HG03439 (cell line): ENCODE data around the gene ITGB4.

Source experiments
- ATAC-seq: cut with Tn5 transposase; IDR thresholded peaks from one replicate; pipeline ENCODE4 v1.9.1; 2021; ENCODE audit warnings: mild to moderate bottlenecking, moderate library complexity; ENCODE audit not compliant: unreplicated experiment

The ITGB4 gene

DNA sequence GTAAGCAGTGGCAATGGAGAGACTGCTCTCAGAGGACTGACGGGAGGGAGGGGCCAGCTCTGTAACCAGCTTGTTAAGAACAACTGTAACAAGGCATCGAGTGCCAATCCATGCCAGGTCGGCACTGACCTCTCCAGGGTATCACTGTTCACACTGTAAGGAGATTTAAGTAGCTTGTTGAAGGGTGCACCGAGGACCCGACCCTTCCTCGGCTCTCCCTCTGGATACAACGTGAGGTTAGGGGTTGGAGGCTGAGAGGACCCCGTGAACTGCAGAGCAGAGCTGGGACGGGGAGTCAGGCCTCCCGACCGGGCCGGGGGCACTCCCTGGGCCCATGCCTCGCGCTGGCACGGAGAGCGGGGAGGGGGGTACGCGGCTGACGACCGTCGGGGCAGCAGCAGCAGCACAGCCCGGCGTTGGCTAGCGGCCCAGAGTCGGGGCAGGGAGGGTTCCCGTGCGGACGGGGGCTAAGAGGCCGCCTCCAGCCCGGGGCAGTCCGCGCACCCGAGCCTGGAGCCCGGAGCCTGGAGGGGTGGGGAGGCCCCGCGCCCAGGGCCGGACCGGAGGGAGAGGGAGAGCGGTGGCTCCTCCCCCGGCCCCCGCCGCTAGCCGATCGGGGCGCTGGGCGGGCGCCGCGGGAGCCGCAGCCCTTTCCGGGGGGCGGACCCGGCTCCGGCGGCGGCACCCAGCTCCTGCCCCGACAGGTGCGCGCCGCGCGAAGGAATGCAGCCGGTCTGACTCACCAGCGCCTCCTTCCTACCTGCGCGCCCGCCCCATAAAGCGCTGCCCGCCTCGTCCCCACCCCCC lies at the start of gene ITGB4:
TSS of gene ITGB4 (plus strand) at position 804 of the 807 bp plus-strand sequence. CDS start 3,245 bp downstream, outside the sequence.
- ATAC-seq = no peak

DNA sequence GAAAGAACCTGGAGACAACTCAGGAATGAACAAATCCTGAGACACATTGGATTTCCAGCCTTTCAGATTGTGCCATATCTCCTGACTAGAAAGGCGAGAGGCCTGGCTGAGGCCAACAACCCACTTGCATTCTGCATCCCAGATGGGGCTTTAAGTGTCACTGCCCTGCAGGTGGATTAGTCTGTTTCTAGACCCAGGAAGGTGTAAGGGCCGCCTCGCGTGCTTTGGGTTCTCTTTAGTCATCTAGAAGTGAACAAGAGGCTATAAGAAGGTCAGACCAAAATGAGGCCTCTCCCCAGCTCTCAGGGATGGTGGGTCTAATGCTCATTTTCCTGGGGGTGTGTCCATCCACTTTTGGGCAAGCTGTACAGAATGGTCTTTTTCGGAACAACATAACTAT lies 49.2 kb upstream of the ITGB4 start:
- ATAC-seq = no peak

DNA sequence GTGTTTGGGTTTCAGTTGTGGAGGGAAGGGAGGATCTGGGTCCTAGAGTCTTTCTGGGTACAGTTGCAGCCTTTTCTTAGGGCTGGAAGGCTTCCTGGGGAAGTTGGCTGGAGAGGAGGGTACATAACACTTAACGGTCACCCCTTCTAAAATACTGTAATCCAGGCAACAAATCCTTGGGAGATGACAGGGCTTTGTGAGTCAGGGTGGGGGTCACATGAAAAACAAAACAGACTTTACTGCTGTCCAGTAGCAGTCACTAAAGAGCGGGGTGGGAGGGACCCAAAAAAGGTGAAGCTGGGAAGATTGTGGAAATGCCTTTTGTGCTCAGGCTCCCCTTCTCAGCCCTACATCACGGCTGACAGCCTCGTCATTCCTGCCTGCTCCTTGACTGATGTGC lies 47.8 kb upstream of the ITGB4 start:
- ATAC-seq = no peak

DNA sequence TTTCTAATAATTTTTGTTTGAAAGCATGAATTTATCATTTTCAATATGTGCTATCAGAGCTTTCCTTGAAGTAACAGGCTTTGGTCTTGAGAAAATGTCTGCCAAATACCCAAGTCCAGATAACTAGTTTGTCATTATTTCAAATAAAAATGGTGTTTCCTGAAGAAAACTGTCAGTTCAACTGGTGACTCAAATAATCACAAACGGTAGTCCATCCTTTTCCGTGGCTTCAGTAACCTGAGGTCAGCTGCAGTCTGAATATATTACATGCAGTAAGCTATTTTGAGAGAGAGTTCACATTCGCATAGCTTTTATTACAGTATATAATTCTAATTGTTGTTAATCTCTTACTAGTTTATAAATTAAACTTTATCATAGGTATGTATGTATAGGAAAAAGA lies 44.8 kb upstream of the ITGB4 start:
- no peak for ATAC-seq

DNA sequence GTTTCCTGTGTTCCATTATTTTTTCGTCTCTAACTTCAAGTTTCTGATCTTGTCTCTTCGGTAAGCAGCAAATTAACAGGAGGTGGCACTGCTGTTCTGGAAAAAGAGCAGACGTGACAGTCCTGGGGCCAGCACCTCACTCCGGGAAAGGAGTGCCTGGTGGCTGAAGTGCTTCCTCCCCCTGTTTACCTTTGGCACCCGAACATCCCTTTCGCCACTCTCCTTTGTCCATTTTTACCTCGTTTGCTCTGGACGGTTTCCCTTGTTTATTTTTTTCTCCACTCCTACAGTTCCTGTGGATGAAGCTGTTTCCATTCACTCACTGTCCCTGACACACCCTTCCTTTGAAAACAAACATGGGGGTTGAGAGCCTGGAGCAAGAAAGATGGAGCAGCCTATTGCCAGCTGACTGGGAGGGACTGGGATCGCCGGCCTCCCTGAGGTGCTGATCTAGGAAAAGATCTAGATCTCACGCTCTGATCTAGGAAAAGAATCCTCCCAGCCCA lies 41.5 kb upstream of the ITGB4 start:
- ATAC-seq = no peak

DNA sequence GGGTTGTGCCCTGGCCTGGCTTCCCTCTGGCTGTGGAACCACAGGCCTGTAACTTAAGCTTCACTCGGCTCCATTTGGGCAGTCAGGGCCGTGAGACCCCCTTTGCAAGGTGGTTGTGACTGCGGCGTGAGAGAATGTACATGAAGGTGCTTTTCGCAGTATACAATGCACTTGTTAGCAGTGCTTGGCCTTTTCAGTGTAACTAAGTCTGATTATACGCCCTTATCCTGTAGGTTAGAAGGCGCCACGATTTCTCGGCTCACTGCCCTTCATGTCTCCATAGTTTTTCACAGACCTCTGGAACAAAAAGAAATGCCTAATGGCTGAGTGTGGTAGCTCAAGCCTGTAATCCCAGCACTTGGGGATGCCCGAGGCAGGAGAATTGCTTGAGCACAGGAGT lies 40.8 kb upstream of the ITGB4 start:
- ATAC-seq = no peak

DNA sequence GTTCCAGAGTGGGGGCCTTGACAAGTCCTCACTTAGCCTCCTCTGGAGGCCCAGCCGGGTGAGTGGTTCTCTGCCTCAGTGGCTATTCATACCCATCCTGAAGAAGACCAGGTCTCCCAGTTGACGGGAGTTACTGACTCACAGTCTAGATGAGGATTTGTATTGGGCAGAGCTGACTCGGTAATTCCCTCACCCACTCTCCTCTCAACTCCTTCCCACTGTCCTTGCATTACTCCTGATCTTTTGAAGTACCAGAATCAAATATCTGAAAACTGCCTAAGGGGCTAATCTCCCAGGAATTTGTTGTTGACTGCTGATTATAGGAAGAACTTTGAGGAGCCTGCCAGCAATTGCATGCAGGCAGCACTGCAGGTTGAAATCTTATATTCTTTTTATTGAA lies 40.0 kb upstream of the ITGB4 start:
- ATAC-seq = no peak

DNA sequence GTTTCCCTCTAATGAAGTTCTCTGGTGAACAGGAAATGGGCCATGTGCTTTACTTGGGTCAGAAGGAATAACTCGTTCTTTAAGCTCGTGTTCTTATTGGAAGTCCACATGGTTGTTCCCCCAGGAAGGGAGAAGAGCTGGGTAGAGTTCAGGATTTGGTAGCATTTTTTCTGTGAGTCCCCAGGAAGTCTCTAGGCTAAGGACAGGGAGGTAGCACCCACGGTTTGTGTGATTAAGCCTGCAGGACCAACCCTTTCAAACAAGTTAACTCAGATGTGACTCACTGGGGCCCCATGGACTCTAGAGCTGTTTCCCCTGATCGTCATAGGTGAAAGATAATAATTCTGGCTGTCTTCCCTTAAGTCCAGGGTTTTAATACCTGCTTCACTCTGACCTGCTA lies 37.7 kb upstream of the ITGB4 start:
- ATAC-seq = no peak

DNA sequence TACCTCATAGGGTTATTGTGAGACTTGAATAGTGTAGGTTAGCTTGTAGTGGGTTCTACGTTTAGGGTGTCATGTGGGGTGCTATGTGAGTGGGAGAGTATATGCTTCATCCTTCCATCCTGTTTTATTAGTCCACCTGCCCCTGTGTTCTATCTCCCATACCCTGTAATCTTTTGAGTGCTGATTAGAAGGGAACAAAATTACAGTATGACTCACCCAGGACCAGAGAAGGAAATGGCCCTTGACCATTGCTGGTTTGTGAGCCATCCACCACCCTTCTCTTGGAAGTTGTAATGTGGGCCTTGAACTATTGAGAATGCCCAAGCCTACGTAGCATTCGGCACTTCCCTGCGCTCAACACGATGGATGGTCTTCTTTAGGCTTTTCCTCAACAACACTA lies 37.0 kb upstream of the ITGB4 start:
- no peak for ATAC-seq

DNA sequence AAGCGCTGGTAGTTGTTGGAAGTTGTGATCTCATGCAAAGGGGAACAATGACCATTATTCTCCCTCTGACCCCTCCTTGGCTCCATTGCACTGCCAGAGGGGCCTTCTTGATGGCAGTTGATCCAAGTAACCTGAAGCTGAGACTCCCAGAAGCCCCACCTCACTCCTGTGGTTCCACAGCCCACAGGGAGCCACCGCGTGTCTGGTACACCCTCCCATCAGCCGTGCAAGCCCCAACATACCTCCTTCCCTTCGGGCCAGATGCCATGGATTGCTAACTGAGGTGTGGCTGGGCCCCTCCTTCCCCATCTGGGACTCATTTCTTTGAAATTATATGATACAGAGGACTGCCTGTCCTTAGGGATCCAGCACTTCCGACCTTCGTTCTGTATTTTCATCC lies 36.3 kb upstream of the ITGB4 start:
- no peak for ATAC-seq

DNA sequence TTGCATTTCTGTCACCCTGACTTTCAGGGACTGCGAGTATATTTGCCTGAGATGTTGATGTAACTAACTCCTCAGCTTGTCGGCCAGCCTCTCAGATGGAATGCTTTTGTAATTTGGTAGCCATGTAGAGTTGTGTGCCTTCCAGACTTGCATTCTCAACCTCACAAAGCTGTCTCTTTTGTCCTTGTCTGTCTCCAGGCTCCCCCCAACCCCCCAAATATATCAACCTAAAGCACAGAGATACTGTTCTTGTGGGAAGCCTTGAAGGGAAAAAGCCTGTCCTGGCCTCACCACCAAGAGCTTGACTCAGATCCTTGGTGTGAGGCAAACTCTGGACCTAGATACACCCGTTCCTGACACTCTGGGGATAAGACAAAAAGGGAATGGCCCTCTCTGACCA lies 35.8 kb upstream of the ITGB4 start:
- ATAC-seq = no peak

DNA sequence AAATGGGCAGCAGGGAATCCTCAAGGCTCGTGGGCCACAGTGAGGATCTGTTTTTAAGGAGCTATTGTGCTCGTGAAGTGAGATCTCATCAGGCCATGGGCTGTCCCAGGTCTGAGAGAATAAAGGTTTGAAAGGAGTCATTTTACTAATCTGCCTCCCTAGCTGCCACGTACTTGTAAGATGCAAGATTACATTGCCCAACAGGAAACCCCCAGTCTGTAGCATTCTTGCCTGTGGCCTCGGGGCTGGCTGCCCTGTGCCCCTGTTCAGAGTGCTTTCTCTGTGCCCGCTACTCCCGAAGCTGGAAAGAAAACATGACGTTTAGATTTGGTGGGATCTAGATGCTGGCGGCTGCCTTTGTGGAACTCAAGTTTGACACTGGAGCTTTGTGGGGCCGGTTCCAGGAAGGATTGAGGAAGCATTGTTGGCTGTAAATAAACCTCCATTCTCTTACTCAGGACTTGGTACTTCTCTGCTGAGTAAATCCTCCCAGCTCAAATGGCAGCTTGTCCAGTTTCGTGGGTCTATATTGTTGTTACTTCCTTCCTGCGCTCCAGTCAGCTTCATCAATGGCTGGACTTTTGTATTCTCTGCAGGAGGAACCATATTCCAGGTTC lies 32.9 kb upstream of the ITGB4 start:
- ATAC-seq = no peak

DNA sequence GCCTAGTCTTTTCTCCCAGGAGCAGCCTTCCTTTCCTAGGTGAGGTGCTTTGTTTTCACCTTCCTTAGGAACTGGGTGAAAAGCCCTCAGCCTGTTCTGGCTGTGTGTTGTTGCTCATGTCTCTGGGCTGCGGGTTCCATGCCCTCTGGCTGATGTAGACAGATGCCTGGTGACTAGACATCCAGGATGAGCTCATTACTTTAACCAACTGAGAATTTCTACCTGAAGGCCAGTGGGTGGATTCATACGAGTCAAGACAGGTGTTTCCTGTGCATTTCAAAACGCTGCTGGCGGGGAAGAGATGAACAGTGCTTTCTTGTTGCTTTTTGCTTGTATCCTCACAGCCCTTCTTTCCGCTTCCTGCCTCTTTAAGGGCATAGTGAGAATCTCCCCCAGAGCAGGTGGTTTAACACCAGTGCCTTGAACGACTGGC lies 31.8 kb upstream of the ITGB4 start:
- ATAC-seq = no peak

DNA sequence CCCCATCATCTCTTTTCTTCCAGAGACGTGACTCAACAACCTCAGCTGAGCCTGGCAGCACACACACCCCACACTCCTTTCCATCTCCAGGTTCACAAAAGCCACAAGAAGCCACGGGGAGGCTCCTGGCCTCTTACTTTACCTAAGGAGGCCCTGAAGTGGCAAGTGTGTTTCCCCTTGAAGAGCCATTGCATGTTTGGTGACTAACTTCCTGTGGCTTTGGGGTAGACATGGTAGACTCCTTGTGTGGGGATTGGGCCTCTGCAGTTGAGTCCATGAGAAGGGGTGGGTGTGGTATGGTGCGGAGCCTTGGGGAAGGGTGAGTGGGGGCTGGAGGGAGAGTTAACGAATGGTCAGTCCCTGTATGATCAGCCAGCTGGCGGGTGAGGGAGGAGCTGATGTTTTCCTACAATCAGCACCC lies 29.9 kb upstream of the ITGB4 start:
- ATAC-seq = no peak

DNA sequence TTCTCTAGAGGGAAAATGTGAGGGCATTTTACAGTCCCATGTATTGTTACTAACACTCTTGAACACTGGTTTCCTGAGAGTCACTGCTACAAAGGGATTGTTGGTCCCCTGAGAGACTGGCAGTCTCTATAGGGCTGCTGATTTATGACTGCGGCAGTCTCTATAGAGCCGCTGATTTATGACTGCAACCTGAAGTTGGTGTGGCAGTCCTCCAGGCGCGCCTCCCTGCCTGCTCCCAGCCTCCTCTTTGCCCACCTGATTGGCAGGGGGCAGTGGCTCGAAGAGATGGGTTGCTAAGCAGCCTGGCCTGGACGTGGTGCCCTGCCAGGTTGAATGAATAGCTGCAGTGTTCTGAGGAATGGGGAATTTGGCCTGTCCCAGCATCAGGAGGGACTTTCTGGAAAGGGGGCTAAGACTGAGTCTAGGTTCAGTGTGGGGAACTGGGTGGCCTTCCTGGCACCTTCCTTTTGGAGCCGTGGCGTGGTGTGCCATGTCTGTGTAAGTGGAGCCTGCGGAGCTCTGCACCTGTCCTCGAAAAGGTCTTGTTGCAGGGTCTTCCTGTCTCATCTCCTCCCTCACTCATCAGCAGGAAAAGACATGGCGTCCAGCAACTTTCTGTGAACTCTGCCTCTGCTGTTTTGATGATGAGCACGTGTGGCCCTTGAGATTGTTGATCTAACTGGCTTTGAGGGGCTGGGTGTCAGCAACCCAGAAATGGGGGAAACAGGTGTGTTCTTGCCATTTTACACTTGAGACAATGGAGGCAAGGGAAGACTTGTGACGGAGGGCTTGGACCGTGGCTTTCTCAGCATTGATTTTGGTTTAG lies 29.2 kb upstream of the ITGB4 start:
- no peak for ATAC-seq

DNA sequence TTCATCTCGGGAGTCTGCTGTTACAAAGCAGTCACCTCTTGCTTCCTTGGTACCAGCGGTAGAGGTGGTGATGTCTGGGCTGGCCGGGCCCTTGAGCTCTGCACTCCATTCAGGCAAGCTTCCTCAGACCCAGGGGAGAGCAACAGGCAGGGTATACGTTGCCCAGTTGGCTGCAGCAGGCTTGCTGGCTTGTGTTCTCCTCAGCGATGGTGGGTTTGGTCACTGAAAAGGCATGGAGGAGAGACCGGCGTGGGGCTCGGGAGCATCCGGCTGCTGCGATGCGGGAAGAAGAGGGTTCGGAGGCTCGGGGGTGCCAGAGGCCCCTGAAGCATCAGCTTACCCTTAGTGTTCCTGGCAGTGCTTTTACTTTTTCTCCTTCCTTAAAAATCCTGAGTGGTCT lies 28.3 kb upstream of the ITGB4 start:
- ATAC-seq = no peak

DNA sequence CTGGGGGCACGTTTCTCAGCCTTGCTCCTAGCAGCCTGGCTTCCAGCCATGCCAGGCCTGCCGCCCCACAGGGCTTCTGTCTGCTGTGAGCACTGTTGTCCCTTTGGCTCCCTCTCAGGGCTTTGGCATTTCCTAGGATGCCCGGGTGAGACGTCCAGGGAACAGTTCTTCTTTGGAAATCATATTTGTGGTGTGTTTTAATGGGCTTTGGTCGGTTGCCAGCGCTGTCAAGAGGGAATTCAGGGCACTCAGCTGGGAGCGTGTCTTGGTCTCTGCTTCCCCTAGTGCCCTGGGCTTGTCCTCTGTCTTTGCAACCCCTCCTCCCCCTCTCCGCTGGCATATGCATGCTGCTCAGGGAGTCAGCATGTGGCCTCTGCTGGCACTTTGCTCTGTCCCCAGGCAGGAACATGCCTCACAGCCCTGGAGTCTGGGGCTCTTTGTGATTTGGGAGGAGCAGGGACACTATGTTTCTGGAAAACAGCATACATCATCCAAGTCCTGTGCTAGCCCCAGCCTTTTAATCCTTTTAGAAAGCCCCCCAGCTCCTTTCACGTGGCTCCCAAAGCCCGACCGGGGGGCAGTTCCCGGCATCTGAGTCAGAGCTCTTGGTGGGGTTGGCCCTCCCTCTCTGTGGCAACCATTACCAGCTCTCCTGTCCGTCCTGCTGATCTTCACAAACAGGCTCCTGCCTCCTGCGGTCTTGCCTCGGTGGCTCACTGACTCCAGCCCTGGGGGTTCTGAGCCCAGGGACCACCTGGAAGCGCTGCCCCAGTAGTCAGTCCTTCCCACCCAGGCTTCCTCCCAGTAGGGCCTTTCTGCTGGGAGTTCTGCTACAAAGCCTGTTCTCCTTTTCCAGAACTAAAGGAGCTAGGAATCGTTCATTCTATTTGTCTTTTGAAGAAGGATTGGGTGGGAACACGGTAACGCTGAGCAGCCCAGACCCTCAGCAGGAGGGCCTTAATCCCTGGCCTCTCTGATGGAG lies 27.5 kb upstream of the ITGB4 start:
- ATAC-seq = no peak

DNA sequence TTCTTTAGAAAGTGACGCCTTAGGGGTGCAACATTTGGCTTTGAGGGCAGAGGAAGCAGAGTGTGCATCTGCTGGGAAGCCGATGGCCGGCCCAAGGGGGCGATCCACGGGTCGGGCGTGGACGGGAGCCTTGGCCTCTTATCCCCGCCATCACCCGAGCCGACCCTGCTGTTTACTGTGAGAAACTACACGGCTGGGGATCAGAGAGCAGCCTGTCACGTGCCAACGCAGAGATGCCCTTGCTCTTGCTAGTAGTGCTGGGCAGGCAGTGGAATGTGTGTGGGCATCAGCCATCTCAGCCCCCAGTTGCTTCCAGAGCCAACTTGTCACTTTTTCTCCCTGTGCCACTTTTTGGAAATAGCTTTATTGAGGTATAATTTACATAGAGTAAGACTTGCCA lies 26.7 kb upstream of the ITGB4 start:
- no peak for ATAC-seq

DNA sequence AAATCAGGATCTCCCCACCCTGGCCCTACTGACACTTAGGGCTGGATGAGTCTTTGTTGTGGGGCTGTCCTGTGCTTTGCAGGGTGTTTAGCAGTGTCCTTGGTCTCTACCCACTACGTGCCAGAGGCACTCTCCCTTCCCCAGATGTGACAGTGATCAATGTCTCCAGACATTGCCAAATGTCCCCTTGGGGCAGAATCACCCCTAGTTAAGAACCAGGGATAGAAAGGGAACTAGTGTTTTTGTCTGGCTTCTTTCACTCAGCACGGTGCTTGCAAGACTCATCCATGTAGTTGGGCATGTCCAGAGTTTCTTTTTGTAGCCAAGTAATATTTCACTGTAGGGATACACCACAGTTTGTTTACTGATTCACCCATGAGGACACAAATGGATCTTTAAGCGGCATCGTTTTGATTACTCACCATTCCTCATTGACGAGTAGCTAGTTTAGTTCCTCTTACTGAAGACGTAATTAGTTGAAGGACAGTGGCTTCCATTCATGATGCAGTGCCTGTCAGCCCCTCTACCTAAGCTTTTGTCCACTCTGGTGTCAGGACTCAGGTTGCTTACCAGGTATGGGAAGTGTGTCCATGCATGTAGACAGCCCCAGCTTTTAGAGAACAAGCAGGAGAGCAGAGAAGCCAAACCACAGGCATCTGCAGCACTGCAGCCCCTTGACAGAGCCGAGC lies 26.0 kb upstream of the ITGB4 start:
- no peak for ATAC-seq

DNA sequence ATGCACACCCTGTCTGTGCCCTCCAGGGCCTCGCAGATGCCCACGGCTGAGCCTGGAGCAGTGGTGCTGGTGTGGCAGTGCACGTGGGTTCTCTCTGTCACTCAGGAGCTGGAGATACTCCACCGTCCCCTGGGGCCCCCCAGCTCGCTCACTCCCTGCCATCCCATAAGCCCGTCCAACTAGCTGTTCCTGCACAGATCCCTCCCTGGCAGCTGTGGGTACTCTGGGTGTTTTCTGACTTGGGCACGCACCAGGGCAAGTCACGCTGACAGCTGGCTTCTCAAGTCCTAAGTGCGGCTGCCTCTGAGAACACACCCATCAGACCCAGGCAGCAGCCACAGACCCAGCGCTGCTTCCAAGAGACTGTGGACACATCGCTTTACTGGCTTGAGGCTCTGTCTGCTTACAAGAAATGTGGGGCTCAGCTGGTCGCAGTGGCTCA lies 25.4 kb upstream of the ITGB4 start:
- no peak for ATAC-seq
